HepG2 (cell line): ENCODE results near the gene PPP2R2C. TPM values are rescaled to one million over a fixed set of nuclear protein-coding genes. Genes with fewer than 3 reads are reported as not detected.

Experiments used
- HDAC1 ChIP-seq: sonication (generic); formaldehyde crosslinking; IDR thresholded peaks from 2 replicates; pipeline ENCODE4 v1.5.1; 2020; ENCODE audit warnings: mild to moderate bottlenecking, missing genetic modification reagents
- polyA plus RNA-seq, 8 experiments: library from polyadenylated mRNA; depleted of rRNA in 3 of 8; stranded (reverse) in 7 of 8; unstranded in 1 of 8; fragments of >200 nt; fragmentation: Illumina TruSeq in 4 of 8; extraction: Trizol in 4 of 8; gene quantifications; 2 replicates each; pipeline versions ENCODE4 v1.2.1 to v1.2.3, GENCODE V29; 2011 to 2016; ENCODE audit warnings: low read depth in 4 of 8, missing spikeins in 1 of 8, mixed read lengths in 1 of 8; ENCODE audit not compliant: insufficient read depth in 1 of 8
- total RNA-seq, 5 experiments: library from RNA; depleted of rRNA; stranded (reverse); fragments of >200 nt; fragmentation: Illumina TruSeq; extraction: Trizol; gene quantifications; 2 replicates each; pipeline ENCODE4 v1.2.3, GENCODE V29; 2016; ENCODE audit warnings: low read depth in 1 of 5
- TF ChIP-seq, protein P1 (sequence below): IDR thresholded peaks from 2 replicates; pipeline ENCODE4 v1.6.1; 2018; ENCODE audit warnings: missing genetic modification reagents, mild to moderate bottlenecking, missing compliant biosample characterization
- TF ChIP-seq, protein P2 (sequence below): sonication (generic); formaldehyde crosslinking; conservative IDR thresholded peaks from 2 replicates; pipeline ENCODE4 v1.4.0; 2020; ENCODE audit warnings: missing genetic modification reagents
- TF ChIP-seq, protein P3 (sequence below): sonication (generic); formaldehyde crosslinking; IDR thresholded peaks from 2 replicates; pipeline ENCODE4 v1.4.0; 2020; ENCODE audit warnings: missing genetic modification reagents, borderline replicate concordance
- TF ChIP-seq, protein P4 (sequence below), 2 experiments: fragments of 450-650 bp in 1 of 2; sonication (generic) in 1 of 2; formaldehyde crosslinking in 1 of 2; IDR thresholded peaks; 2 replicates each; pipeline versions ENCODE4 v1.6.1 to v1.8.0; 2016 to 2022; ENCODE audit warnings: antibody characterized with exemption in 1 of 2, mild to moderate bottlenecking in 1 of 2, missing genetic modification reagents in 1 of 2
- TF ChIP-seq, protein P5 (sequence below): sonication (generic); formaldehyde crosslinking; IDR thresholded peaks from 2 replicates; pipeline ENCODE4 v1.4.0; 2020; ENCODE audit warnings: missing genetic modification reagents
- TF ChIP-seq, protein P6 (sequence below): sonication (generic); formaldehyde crosslinking; conservative IDR thresholded peaks from 2 replicates; pipeline ENCODE4 v1.8.0; 2022; ENCODE audit warnings: mild to moderate bottlenecking, moderate library complexity, missing genetic modification reagents

Gene PPP2R2C
- total and polyA plus RNA-seq, 2 of the 13 experiments (the other 11 are each of a cell fraction or from before 2014, with no cell fraction given) = 0.60 to 8.6 TPM

DNA sequence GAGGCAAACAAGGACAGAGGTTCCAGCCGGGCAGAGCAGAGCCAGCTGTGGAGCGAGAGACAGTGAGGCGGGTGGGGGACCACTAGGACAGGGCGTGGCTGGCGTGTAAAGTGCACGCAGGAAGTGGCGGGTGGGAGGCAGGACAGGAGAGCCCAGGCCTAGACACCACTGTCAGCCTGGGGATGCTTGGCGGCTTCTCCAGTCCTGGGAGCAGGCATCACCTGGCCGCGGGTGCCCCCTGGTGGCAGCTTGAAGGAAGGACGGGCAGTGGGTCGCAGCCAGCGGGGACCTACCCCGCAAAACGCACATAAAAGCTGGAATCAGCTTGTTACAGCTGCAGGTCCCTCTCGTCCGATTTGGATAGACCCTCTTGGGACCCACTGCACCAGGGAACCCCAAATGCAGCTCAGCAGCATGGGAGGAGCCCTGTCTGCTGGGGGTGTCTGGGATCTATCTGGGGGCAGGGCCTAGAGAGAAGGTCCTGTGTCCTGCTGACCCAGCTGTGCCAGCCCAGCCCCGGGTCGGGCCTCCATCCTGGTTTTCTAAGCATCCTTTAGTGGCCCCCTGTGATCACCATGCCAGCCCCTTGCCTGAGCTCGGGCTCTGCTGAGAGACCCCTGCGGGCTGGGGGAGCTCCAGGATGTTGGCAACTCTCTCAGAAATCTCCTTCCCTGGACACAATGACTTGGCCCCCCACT, 145.0 kb downstream of the PPP2R2C start (continued):
- TF ChIP-seq, protein P1, sequence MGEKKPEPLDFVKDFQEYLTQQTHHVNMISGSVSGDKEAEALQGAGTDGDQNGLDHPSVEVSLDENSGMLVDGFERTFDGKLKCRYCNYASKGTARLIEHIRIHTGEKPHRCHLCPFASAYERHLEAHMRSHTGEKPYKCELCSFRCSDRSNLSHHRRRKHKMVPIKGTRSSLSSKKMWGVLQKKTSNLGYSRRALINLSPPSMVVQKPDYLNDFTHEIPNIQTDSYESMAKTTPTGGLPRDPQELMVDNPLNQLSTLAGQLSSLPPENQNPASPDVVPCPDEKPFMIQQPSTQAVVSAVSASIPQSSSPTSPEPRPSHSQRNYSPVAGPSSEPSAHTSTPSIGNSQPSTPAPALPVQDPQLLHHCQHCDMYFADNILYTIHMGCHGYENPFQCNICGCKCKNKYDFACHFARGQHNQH (CRISPR knock-in tag) = peak; percentile 30; the same call in 1 of the 2 replicates
- TF ChIP-seq, protein P2, sequence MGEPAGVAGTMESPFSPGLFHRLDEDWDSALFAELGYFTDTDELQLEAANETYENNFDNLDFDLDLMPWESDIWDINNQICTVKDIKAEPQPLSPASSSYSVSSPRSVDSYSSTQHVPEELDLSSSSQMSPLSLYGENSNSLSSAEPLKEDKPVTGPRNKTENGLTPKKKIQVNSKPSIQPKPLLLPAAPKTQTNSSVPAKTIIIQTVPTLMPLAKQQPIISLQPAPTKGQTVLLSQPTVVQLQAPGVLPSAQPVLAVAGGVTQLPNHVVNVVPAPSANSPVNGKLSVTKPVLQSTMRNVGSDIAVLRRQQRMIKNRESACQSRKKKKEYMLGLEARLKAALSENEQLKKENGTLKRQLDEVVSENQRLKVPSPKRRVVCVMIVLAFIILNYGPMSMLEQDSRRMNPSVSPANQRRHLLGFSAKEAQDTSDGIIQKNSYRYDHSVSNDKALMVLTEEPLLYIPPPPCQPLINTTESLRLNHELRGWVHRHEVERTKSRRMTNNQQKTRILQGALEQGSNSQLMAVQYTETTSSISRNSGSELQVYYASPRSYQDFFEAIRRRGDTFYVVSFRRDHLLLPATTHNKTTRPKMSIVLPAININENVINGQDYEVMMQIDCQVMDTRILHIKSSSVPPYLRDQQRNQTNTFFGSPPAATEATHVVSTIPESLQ (CRISPR knock-in tag) = 0 out of 2 replicates have a peak, but pooled peaks have one; percentile 55
- TF ChIP-seq, protein P3, sequence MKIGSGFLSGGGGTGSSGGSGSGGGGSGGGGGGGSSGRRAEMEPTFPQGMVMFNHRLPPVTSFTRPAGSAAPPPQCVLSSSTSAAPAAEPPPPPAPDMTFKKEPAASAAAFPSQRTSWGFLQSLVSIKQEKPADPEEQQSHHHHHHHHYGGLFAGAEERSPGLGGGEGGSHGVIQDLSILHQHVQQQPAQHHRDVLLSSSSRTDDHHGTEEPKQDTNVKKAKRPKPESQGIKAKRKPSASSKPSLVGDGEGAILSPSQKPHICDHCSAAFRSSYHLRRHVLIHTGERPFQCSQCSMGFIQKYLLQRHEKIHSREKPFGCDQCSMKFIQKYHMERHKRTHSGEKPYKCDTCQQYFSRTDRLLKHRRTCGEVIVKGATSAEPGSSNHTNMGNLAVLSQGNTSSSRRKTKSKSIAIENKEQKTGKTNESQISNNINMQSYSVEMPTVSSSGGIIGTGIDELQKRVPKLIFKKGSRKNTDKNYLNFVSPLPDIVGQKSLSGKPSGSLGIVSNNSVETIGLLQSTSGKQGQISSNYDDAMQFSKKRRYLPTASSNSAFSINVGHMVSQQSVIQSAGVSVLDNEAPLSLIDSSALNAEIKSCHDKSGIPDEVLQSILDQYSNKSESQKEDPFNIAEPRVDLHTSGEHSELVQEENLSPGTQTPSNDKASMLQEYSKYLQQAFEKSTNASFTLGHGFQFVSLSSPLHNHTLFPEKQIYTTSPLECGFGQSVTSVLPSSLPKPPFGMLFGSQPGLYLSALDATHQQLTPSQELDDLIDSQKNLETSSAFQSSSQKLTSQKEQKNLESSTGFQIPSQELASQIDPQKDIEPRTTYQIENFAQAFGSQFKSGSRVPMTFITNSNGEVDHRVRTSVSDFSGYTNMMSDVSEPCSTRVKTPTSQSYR = no peak
- TF ChIP-seq HDAC1 (CRISPR knock-in tag) = no peak
- TF ChIP-seq, protein P4, sequence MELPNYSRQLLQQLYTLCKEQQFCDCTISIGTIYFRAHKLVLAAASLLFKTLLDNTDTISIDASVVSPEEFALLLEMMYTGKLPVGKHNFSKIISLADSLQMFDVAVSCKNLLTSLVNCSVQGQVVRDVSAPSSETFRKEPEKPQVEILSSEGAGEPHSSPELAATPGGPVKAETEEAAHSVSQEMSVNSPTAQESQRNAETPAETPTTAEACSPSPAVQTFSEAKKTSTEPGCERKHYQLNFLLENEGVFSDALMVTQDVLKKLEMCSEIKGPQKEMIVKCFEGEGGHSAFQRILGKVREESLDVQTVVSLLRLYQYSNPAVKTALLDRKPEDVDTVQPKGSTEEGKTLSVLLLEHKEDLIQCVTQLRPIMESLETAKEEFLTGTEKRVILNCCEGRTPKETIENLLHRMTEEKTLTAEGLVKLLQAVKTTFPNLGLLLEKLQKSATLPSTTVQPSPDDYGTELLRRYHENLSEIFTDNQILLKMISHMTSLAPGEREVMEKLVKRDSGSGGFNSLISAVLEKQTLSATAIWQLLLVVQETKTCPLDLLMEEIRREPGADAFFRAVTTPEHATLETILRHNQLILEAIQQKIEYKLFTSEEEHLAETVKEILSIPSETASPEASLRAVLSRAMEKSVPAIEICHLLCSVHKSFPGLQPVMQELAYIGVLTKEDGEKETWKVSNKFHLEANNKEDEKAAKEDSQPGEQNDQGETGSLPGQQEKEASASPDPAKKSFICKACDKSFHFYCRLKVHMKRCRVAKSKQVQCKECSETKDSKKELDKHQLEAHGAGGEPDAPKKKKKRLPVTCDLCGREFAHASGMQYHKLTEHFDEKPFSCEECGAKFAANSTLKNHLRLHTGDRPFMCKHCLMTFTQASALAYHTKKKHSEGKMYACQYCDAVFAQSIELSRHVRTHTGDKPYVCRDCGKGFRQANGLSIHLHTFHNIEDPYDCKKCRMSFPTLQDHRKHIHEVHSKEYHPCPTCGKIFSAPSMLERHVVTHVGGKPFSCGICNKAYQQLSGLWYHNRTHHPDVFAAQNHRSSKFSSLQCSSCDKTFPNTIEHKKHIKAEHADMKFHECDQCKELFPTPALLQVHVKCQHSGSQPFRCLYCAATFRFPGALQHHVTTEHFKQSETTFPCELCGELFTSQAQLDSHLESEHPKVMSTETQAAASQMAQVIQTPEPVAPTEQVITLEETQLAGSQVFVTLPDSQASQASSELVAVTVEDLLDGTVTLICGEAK (IDR thresholded peaks at IDR 0.05) = no peak
- TF ChIP-seq, protein P4 (CRISPR knock-in tag; IDR thresholded peaks at IDR 0.05) = no peak
- TF ChIP-seq, protein P5, sequence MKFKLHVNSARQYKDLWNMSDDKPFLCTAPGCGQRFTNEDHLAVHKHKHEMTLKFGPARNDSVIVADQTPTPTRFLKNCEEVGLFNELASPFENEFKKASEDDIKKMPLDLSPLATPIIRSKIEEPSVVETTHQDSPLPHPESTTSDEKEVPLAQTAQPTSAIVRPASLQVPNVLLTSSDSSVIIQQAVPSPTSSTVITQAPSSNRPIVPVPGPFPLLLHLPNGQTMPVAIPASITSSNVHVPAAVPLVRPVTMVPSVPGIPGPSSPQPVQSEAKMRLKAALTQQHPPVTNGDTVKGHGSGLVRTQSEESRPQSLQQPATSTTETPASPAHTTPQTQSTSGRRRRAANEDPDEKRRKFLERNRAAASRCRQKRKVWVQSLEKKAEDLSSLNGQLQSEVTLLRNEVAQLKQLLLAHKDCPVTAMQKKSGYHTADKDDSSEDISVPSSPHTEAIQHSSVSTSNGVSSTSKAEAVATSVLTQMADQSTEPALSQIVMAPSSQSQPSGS (CRISPR knock-in tag) = peak; percentile 50; the same call in 1 of the 2 replicates
- TF ChIP-seq, protein P6, sequence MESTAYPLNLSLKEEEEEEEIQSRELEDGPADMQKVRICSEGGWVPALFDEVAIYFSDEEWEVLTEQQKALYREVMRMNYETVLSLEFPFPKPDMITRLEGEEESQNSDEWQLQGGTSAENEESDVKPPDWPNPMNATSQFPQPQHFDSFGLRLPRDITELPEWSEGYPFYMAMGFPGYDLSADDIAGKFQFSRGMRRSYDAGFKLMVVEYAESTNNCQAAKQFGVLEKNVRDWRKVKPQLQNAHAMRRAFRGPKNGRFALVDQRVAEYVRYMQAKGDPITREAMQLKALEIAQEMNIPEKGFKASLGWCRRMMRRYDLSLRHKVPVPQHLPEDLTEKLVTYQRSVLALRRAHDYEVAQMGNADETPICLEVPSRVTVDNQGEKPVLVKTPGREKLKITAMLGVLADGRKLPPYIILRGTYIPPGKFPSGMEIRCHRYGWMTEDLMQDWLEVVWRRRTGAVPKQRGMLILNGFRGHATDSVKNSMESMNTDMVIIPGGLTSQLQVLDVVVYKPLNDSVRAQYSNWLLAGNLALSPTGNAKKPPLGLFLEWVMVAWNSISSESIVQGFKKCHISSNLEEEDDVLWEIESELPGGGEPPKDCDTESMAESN (CRISPR knock-in tag) = 0 out of 2 replicates have a peak, but pooled peaks have one; percentile 26
